Dermis blood vessel endothelial cell (primary cell): ENCODE data around the gene INKA1. TPM values are rescaled to one million over a fixed set of nuclear protein-coding genes. Genes with fewer than 3 reads are reported as not detected.

Source experiments
- DNase-seq: peaks from one replicate; pipeline ENCODE4 v3.0.0; 2010
- total RNA-seq: library from RNA; depleted of rRNA; stranded (reverse); fragments of >200 nt; gene quantifications from 2 replicates; pipeline ENCODE4 v1.2.3, GENCODE V29; 2014

Gene INKA1
- total RNA-seq, 1 donor from 2014 or later, result 28.8 TPM

- no peak for DNase-seq
Observed at GRCh38 chr3:49787182-49787464, 15.9 kb upstream of the INKA1 start.

GRCh38 chr3:49787536-49787935 is 15.5 kb upstream of the INKA1 start:
- DNase-seq, result no peak

- no peak for DNase-seq
Observed at GRCh38 chr3:49788056-49788455, 15.0 kb upstream of the INKA1 start.

- no peak for DNase-seq
Observed at GRCh38 chr3:49790626-49791411, 12.2 kb upstream of the INKA1 start.

GRCh38 chr3:49791571-49791970 is 11.5 kb upstream of the INKA1 start:
- no peak for DNase-seq

GRCh38 chr3:49792371-49793150 is 10.5 kb upstream of the INKA1 start:
- no peak for DNase-seq

GRCh38 chr3:49793486-49794085 is 9.5 kb upstream of the INKA1 start:
- no peak for DNase-seq

GRCh38 chr3:49794431-49794830 is 8.6 kb upstream of the INKA1 start:
- no peak for DNase-seq

GRCh38 chr3:49794926-49795905 is 7.8 kb upstream of the INKA1 start:
- DNase-seq, result no peak

GRCh38 chr3:49799105-49799504 is 4.0 kb upstream of the INKA1 start:
- DNase-seq, result no peak

GRCh38 chr3:49799761-49800160 is 3.3 kb upstream of the INKA1 start, which contains the start of gene CDHR4:
Gene CDHR4 (minus strand): TSS chr3:49799873. CDS start chr3:49799812, 61 bp downstream.
- no peak for DNase-seq

- DNase-seq, result no peak
Observed at GRCh38 chr3:49801160-49801559, 1.9 kb upstream of the INKA1 start.

- peak; percentile 60 for DNase-seq
Observed at GRCh38 chr3:49803465-49804140, 542 bp downstream of the INKA1 start.

GRCh38 chr3:49804141-49805041 is 1.3 kb downstream of the INKA1 start:
- DNase-seq, result peak; percentile 69

GRCh38 chr3:49805367-49805782 is 2.3 kb downstream of the INKA1 start:
- peak; percentile 99 for DNase-seq

- peak; percentile 95 for DNase-seq
Observed at GRCh38 chr3:49805897-49806701, 3.0 kb downstream of the INKA1 start.

GRCh38 chr3:49806850-49807249 is 3.8 kb downstream of the INKA1 start:
- peak; percentile 20 for DNase-seq

GRCh38 chr3:49807431-49808114 is 4.5 kb downstream of the INKA1 start:
- peak; percentile 49 for DNase-seq

GRCh38 chr3:49812916-49813496 is 9.9 kb downstream of the INKA1 start:
- DNase-seq, result peak; percentile 16
